RWPE2 (cell line): ENCODE results near the gene SDHA.
A peak's percentile ranks its signal among the peaks of the same experiment; 100 is the strongest.

Experiments
- ATAC-seq: fragments of 200-7000 bp; cut with Tn5 transposase; 3 replicates; pipeline ENCODE4 v1.9.1; 2021; ENCODE audit warnings: low read depth
- DNase-seq: peaks from one replicate; pipeline ENCODE4 v3.0.0-alpha.2; 2020; ENCODE audit warnings: low spot score
- H3K27ac ChIP-seq: fragments of 450-650 bp; 2 replicates; pipeline ENCODE4 v1.5.1; 2017; ENCODE audit warnings: mild to moderate bottlenecking; ENCODE audit not compliant: poor library complexity, severe bottlenecking
- H3K27me3 ChIP-seq: fragments of 250-450 bp; sonication (Bioruptor Pico); 2 replicates; pipeline ENCODE4 v1.5.1; 2021; ENCODE audit warnings: mild to moderate bottlenecking, moderate library complexity; ENCODE audit not compliant: insufficient read depth, poor library complexity, severe bottlenecking
- H3K36me3 ChIP-seq: fragments of 250-450 bp; sonication (Bioruptor Pico); 2 replicates; pipeline ENCODE4 v1.5.1; 2020; ENCODE audit warnings: low read depth, mild to moderate bottlenecking, moderate library complexity
- H3K4me1 ChIP-seq: fragments of 250-450 bp; sonication (Bioruptor Pico); 2 replicates; pipeline ENCODE4 v1.5.1; 2021; ENCODE audit warnings: mild to moderate bottlenecking, moderate library complexity; ENCODE audit not compliant: insufficient read depth, poor library complexity, severe bottlenecking
- H3K4me3 ChIP-seq: fragments of 250-450 bp; sonication (Bioruptor Pico); 2 replicates; pipeline ENCODE4 v1.5.1; 2021; ENCODE audit warnings: mild to moderate bottlenecking, moderate library complexity; ENCODE audit not compliant: severe bottlenecking
- H3K9me3 ChIP-seq: fragments of 250-450 bp; sonication (Bioruptor Pico); 2 replicates; pipeline ENCODE4 v1.5.1; 2021; ENCODE audit warnings: mild to moderate bottlenecking, moderate library complexity; ENCODE audit not compliant: severe bottlenecking
- CTCF ChIP-seq: fragments of 450-650 bp; IDR thresholded peaks from one replicate; pipeline ENCODE4 v1.5.1; 2017; ENCODE audit warnings: mild to moderate bottlenecking, moderate library complexity; ENCODE audit not compliant: poor library complexity, severe bottlenecking

SDHA gene

GRCh38 chr5:189486-189885 is 28.6 kb upstream of the SDHA start:
- Histone ChIP-seq H3K36me3 (no peaks in the 10 kb centered on the region), H3K9me3 (no peaks in the 10 kb centered on the region), H3K27me3 (peaks cover 7% of the 10 kb centered on the region), H3K4me3 (no peak overlapping the region), H3K27ac (no peak overlapping the region), H3K4me1 (no peaks in the 10 kb centered on the region)
- no peak for ATAC-seq
- peak; percentile 38 for DNase-seq
- TF ChIP-seq CTCF = no peak

- H3K4me1 ChIP-seq = no peaks in the 10 kb centered on the region
- H3K4me3 ChIP-seq = no peak overlapping the region
- no peak for ATAC-seq
- peaks cover 7% of the 10 kb centered on the region for H3K27me3 ChIP-seq
- no peak overlapping the region for H3K27ac ChIP-seq
- H3K9me3 ChIP-seq = no peaks in the 10 kb centered on the region
- TF ChIP-seq CTCF = no peak
- DNase-seq = peak; percentile 53
- no peaks in the 10 kb centered on the region for H3K36me3 ChIP-seq
Measured at GRCh38 chr5:189976-190365, 28.1 kb upstream of the SDHA start.

GRCh38 chr5:190366-191035 is 27.6 kb upstream of the SDHA start:
- H3K27ac ChIP-seq = no peak overlapping the region
- ATAC-seq = no peak
- no peaks in the 10 kb centered on the region for H3K36me3 ChIP-seq
- no peaks in the 10 kb centered on the region for H3K9me3 ChIP-seq
- H3K4me1 ChIP-seq = no peaks in the 10 kb centered on the region
- TF ChIP-seq CTCF = no peak
- H3K27me3 ChIP-seq = peaks cover 7% of the 10 kb centered on the region
- H3K4me3 ChIP-seq = no peak overlapping the region
- peak; percentile 61 for DNase-seq

GRCh38 chr5:191036-191948 is 26.8 kb upstream of the SDHA start, which contains the start of gene LRRC14B:
LRRC14B (plus strand) TSS chr5:191495; CDS start chr5:191539, 44 bp downstream.
- no peaks in the 10 kb centered on the region for H3K4me1 ChIP-seq

More at GRCh38 chr5:191036-191948, 26.8 kb upstream of the SDHA start, which contains the start of gene LRRC14B:
- no peak for TF ChIP-seq CTCF
- ATAC-seq (peak; percentile 6; the same call in 1 of the 3 replicates), DNase-seq (peak; percentile 61)
- peaks cover 7% of the 10 kb centered on the region for H3K27me3 ChIP-seq
- no peaks in the 10 kb centered on the region for H3K36me3 ChIP-seq
- no peak within 1 kb of the TSS for H3K27ac ChIP-seq
- H3K4me3 ChIP-seq = no peak within 1 kb of the TSS
- H3K9me3 ChIP-seq = no peaks in the 10 kb centered on the region
